ENCODE data around the gene WIPF1.
A peak's percentile ranks its signal among the peaks of the same experiment; 100 is the strongest.

Gene WIPF1, protein sequence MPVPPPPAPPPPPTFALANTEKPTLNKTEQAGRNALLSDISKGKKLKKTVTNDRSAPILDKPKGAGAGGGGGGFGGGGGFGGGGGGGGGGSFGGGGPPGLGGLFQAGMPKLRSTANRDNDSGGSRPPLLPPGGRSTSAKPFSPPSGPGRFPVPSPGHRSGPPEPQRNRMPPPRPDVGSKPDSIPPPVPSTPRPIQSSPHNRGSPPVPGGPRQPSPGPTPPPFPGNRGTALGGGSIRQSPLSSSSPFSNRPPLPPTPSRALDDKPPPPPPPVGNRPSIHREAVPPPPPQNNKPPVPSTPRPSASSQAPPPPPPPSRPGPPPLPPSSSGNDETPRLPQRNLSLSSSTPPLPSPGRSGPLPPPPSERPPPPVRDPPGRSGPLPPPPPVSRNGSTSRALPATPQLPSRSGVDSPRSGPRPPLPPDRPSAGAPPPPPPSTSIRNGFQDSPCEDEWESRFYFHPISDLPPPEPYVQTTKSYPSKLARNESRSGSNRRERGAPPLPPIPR

DNA sequence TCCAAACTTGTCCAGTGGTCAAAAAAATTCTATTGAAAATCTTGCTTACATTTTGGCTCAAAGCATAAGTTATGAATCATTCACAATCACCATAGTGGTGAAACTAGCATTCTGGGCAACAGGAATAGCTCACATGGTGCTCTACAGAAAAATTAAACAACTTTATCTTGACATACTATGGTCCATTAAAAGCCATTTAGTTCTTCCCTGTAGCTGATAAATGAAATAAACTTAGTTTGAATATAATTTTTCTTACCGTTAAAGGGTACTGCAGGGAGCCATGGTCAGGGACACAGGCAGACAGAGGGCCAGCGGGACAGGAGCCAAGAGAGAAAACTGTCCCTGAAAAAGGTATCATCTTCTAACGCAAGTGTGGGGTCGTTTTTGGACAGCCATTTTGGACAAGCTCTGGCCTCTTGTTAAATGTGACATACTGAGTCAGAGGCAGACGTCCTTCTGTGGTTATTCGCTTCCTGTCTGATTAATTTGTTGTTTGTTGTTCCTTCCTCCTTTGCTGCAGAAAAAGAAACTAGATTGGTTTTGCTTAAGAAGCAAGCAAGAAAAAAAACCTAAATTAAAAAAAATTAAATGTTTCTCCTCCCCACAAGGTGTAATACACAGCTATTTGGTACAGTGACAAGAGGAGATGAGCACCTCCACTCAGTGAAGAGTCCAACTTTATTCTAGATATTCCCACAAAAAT is at the start of gene WIPF1:
WIPF1 (minus strand) TSS at position 460 of the 703 bp plus-strand sequence. CDS start 12,231 bp downstream, outside the sequence.
- no peak for DNase-seq (ENCODE audit: low read depth in 2 of 2)

DNA sequence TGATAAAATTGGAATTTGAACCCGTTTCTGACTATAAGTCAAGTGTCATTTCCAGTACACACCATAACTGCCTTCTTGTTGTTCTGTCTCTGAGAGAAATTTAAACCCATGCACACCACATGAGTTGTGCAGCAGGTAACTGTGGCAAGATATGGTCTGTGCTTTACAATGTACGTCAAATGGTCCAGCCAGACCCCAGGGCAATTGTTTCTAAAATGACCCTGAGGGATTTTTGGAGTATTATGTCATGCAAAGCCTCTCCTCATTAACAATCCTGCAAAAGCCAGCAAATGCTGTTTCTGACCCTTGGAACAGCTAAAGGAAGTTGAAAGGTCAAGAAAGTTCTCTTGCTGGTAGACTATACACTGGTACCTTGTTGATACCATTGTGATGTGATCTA is 47.7 kb upstream of the WIPF1 start:
- no peak for DNase-seq (ENCODE audit: low read depth in 2 of 2)

DNA sequence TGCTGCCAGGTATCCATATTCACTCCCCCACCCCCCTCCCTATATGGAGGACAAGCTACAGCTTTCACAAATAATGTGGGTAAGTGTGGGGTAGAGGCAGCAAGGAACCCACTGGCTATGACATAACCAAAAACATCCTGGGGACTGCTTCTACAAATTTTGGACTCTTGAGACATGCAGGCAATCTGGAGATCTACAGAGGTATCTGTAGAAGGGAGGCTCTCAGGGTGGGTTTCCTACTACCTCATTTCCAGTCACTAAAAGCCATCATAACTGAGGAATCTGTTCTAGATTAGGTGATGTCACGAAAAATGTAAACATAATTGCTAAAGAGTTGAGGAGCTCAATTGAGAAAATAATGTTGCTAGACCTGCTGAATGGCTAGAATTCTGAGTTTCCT is 46.8 kb upstream of the WIPF1 start:
- DNase-seq (ENCODE audit: low read depth in 2 of 2) = no peak

DNA sequence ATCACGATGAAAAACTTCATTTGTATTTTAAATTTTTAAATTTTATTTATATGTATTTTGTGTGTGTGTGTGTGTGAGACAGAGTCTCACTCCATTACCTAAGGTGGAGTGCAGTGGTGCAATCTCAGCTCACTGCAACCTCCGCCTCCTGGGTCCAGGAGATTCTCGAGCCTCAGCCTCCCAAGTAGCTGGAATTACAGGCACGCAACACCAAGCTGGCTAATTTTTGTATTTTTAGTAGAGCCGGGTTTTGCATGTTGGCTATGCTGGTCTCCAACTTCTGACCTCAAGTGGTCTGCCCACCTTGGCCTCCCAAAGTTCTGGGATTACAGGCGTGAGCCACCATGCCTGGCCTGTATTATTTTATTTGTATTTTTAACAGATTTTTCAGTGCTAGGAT is 45.8 kb upstream of the WIPF1 start:
- DNase-seq (ENCODE audit: low read depth in 2 of 2) = no peak

DNA sequence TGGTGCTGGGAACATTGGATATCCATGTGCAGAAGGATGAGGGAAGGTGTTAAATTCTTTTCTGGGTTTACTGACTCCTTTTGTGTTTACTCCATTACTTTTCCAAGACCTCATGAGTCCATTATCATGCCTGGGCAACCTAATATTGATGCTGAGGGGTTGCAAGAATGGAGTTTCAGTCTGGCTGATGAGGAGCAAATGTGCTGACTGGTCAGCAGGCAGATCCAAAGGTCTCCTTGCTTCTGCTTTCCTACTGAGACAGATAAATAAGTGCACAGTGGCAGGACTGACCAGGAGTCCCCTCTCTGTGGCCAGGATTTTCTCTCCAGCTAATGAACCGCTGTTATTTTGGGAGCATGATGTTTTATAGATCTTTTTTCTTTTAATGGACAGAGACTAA is 43.6 kb upstream of the WIPF1 start:
- DNase-seq (ENCODE audit: low read depth in 2 of 2) = no peak

DNA sequence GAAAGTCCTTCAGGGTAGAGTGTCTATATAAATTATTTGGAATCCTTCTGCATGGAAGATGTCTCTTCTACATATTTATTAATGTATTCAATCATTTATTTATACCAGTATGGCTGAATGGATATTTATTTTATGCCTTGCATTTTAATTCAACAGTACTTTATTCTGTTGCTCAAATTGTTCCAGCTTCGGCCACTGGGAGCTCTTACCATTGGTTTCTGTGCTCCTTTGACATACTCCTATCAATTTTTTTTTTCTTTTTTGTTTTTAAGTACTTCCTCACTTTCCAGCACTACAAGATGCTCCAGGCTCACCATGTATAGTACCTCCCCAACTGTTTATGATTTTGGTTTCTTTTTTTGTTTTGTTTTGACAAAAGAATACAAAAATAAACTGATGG is 39.4 kb upstream of the WIPF1 start:
- no peak for DNase-seq (ENCODE audit: low read depth in 2 of 2)

DNA sequence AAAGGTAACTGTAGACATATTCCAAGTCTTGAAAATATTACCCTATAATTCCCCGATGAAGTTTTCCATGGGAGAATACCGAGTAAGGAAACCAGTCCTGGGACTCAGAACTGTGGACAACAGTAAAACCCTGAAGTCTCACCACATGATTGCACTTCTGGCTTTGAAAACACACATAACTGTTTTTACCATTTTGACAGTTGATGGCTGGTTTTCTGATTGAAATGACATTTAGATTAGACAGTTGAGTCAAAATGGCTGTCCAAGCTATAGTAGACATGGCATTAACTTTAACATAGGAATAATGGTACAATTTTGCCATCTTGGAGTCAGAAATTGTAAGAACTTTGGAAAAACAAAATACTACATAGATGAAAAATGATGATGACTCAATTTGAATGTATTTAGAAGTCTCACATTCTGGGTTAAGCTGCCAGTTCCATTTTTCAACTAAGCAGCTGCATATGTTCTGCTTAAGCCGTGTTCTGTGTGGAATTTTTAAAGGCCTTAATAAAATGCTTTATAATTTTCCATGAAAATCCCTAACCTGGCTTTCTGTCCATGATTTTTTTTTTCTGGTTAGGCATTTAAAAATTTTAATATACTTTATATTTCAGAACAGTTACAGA is 38.3 kb upstream of the WIPF1 start:
- no peak for DNase-seq (ENCODE audit: low read depth in 2 of 2)

DNA sequence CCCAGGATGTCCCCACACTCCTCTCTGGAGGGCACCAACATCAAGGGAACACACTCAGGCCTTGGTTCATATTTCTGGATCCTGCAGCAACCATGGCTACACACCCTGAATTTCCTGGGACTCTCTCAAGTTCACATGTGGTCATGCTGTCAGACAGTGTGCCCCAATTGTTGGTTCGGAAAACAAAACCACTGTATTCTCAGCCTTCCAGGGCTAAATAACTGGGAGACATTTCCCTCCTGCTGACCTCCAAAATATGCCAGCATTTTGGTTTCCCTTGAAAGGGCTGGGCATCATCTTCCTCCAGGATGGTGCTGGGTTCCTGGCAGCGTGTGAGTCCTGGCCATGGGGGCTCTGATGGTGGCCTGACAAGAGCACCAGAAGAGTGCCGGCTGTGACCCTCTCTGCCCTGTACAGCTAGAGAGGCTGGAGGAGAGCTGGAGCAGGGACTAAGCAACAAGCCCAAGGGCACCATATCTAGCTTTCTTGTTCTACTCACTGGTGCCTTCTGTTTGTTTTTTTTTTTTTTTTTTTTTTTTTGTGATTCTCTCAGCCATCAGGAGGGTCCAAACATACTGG is 37.5 kb upstream of the WIPF1 start:
- no peak for DNase-seq (ENCODE audit: low read depth in 2 of 2)

DNA sequence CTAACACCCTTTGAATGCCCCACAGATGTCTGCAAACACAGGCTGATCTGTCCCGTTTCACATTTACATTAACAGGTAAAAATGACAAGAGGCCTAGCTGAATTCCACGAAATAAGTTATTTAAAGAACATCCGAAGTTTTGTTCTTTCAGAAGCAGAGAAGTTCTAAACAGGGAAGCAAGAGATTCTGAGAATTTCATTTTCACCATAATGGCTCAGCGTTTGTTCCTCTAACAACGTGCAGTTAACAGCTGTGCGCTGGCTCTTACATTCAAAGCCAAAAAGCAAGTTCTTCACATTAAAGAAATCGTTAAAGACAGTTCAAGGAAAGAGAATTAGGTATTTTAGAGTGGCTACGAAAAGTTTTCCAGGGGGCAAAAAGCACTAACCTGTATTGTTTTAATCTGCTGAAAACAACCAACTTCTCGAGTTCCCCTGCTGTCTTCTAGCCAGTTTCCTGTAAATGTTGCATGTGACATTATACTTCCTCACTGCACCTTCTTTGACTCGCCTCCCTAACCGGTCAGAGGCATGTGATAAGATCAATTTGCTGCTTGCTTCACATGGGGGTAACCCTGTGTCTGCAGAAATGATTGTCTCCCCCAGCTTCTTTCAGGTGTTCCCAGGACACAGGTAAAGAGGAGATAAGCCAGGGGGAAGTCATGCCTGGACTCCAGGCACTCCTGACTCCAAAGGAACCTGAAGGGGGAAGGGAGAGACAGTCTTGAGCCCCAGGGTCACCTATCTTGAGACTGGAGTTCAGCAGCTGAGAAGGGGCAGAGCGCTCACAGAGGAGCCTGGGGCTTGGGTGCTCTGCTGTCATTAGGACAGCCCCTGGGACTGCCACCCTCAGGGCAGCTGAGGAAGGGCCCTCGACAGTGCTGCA is 36.8 kb upstream of the WIPF1 start:
- peak; percentile 35 to 38 for DNase-seq (ENCODE audit: low read depth in 2 of 2)

DNA sequence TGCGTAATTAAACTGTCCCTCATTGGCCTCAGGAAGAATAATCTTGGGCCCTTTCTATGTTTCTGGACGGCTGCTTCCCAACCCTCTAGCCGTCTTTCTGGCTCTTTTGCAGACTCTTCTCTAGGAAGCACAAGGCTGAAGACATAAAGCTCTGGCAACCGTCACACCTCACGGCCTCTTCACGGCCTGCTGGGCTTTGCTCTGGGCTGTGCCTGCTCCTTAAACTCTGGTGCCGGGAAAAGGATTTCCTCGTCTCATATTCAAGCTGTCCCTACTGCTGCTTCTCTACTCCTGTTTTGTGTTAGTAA is 36.0 kb upstream of the WIPF1 start:
- DNase-seq (ENCODE audit: low read depth in 2 of 2) = no peak

DNA sequence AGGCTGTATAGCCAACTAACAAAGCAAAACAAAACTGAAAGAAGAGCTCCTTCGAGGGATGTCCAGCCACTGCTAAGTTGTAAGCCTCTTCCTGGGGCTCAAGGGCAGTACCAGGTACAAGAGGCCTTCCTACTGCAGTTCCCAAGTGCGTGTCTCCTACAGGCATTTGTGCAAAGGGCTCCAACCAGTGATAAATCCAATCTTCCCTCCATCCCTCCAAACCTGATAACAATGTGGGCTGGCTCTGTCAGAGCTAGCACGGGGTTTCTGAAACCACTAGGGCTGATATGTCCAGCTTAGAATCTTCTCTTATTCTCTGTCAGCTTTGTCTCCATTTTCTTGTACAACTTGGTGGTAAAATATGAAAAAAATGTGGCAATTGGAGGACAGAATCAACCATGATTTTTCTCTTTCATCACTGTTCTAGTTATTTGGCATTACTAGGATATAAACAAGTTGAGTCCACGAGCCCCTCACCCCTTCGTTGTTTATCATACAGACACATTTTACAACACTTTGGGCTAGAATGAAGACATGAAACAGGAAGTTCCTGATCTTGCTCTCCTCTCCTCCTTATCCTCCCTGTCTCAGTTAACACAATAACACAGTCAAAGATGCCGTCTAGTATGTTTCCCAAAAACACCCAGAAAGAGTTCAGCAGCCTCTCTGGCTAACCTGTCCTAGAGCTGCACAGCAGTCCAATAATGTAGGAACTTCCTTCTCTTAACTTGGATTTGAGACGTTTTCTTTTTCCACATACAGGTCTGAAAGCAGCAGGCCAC is 35.4 kb upstream of the WIPF1 start:
- DNase-seq (ENCODE audit: low read depth in 2 of 2) = no peak

DNA sequence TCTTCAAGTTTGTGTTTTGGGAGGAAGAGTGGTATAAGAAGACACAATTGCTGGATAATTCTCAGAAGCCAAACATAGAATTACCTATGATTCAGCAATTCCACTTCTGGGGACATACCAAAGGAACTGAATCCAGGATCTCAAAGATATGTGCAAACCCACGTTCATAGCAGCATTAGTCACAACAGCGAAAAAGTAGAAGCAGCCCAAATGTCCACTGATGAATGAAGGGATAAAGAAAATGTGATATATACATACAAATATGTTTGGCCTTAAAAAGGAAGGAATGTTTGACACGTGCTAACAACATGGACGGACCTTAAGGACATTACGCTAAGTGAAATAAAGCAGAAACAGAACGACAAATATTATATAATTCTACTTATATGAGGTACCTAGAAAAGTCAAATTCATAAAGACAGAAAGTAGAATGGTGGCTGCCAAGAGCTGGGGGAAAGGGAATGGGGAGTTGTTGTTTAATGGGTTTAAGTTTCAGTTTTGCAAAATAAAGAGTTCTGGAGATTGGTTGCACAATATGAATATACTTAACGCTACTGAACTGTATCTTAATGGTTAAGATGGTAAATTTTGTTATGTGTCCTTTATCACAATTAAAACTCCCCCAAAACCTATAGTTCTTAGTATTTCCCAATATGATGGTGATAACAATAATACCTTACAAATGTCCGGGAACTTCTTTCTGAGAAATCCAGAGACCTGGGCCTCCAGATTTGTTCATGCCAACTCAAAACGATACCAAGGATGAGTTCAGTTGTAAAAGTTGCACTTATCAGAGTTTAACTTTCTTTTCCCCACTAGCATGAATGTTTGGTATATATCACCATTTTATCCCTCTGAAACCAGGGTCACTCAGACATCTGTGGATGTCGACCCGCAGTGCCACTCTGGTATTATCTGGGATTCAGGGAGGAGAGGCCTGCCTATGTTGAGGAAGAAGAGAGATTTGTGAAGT is 33.7 kb upstream of the WIPF1 start:
- DNase-seq (ENCODE audit: low read depth in 2 of 2) = no peak

DNA sequence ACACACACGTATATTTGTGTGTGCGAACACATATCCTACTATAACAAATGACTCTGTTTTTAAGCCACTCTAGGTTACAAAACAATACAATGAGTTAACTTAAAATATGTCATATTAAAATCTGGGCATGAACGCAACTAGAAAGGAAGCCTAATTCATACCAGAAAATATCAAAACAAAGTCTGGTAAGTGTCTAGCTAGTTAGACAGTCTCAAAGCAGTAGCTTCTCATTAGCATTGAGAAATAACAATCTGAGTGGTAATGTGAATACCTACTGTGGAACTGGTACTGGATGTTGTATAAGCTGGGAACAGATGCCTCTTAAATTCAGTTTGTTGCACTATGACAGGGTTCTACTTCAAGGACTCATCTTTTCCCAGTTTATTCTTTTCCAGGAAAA is 32.5 kb upstream of the WIPF1 start:
- no peak for DNase-seq (ENCODE audit: low read depth in 2 of 2)

DNA sequence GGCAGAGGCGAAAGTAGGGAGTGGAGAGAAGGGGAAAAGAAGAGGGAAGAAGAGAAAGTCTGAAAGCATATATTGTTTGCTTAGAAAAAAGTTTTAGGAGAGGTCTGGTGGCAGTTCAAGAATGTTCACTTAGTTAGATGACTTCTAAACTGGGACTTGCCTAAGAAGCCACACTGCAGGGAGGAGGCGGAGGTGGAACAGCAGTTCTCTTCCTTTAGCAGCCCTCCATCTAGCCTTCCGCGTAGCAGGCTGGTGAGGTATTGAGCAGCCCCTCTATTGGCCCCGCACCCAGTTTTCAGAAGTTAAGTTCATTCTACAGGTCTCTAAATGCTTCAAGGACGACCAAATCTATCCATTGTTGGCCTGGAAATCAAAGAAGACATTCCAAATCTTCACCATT is 31.9 kb upstream of the WIPF1 start:
- DNase-seq (ENCODE audit: low read depth in 2 of 2) = no peak

DNA sequence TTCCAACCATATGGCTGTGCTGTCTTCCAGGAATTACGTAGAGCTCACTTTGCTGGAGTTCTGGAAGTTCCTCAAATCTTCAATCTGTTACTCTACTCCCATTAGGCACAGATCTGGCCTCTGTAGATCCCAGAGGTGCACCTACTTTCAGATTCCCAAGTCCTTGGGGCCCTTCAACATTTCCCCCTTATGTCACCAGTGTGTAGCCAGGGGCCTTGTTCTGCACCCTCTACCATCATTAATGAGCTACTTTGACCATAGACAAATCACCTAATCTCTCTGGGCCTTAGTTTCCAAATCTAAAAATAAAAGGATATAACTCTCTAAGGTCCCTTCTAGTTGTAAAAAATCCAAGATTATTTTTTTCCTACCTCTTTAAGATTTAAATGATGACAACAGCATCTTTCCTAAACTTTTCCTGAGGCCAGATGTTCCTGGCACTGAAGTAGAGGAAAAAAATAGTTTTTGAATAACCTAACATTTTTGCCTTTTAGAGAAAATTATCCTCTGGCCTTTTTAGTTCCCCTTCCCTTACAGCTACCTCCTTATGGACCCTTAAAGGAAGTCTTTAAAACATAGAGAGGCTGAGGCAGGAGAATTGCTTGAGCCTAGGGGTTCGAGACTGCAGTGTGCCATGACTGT is 31.0 kb upstream of the WIPF1 start:
- DNase-seq (ENCODE audit: low read depth in 2 of 2) = no peak

DNA sequence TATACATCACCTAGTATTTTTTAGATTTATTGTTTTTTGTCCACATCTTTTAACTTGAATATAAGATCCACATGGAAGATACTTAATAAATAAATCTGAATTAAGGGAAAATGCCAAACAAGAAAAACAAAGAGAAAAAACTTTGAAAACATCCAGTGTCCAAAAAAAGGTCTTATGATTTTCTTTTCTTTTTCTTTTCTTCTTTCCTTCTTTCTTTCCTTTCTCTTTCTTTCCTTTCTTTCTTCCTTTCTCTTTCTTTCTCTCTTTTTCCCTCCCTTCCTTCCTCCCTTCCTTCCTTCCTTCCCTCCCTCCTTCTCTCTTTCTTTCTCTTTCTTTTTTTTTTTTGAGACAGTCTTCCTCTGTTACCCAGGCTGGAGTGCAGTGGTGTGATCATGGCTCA is 29.6 kb upstream of the WIPF1 start:
- no peak for DNase-seq (ENCODE audit: low read depth in 2 of 2)

DNA sequence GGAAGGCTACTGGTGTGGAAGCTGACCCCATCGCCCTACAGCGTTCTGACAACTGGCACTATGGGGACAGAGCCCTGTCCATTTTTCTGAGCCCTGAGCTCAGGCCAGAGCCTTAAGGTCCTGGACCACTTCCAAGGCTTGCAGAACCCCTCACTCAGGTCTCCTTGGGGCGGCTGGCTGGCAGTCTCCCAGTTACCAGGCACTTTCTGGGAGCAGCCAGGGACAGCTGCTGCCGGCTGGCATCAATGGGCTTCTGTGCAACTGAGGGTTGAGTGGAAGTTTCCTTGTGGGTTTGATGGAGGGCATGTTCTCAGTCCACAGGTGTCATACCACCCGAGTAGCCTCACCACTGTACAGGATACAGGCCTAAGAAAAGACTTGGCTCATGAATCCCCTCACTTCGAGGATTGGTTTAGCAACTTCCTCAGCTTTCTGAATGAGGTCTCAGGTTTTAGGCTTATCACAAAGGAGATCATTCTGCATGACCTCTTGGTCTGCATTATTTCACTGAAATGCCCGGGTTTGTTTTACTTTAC is 27.4 kb upstream of the WIPF1 start:
- DNase-seq (ENCODE audit: low read depth in 2 of 2) = no peak

DNA sequence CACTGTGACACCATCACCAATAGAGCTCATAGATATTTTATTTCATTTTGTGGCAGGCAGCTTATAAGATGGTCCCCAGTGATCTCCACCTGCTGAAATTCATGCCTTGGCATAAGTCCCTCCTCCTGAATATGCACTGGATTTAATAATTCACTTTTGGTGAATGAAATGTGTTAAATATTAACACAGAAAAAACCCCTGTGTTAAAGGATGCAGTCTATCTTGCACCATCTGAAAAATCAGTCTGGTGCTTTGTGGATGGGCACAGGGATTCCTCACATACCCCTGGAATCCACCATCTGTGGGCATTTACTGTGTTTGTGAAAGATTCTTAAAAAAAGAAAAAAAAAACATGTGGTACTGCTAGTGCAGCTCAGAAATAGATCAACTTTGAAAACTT is 26.1 kb upstream of the WIPF1 start:
- no peak for DNase-seq (ENCODE audit: low read depth in 2 of 2)
